ENCODE measurements around the gene KRT82.
"Not testable (repeated sequence)": the region's sequence is repeated elsewhere in the genome, so short reads cannot be mapped to it uniquely, and the experiment has no call there.

The KRT82 gene

DNA sequence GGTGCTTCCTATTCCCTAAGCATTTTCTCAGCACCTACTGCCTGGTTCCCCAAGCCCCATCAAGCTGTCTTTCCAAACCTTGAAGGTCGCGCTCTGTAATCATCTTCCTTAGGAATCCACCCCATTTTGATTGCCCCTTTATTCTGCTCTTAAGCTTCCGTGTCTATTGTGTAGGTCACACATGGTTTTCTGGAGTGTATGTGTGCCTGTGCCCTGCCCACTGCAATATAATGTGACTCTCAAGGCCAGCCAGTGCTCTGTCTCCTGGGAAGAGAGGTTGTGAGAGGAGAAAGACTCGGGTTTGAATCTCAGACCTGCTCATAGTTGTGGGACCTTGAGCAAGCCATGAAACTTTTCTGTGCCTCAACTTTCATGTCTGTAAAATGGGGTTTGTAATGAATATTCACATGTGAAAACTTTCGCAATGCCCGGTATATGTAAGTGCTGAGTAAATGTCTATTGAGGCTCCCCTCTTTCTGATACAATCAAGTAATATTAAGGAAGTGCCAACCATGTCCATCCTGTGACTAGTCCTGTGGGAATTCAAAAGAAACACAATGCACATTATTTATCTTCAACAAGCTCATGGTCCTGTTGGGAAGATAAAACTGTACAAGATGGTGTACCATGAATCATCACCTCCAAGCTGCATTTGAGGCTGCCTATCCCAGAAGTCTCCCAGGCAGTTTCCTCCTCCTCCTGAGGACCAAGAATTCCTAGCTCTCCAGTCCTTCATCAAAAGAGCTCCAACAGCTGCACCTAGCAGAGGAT is 28.8 kb upstream of the KRT82 start:
- no peak for DNase-seq

DNA sequence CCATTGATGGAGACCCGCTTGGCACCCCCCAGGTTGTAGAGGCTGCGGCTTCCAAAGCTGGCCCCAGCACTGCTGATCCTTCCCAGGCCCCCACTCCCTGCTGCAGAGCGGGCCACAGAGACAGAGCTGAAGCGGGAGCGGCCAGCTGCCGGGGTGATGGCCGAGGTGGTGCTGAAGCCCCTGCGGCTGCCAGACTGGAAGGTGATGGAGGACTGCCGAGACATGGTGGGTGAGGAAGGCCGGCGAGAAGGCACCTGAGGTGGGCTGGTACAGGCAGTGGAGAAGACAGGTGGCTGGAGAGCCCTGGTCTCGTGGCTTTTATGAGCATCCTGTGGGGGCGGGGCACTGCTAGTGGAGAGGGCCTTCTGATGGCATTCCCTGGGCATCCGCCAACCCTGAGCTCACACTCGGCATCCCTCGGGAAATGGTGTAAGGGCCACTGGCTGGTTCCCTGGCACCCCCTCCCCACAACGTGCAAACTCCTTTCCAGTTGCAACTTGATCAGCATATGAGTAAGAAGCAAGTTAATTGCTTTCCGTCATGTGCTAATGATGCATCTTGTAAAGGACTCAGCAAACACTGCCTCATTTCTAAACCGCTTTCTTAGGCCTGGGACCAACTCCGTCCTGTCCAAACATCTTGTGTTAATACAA is 28.1 kb upstream of the KRT82 start, which contains the start of gene KRT75:
Gene KRT75, minus strand, starts transcription at position 291 of the 653 bp plus-strand sequence. Its CDS starts 67 bp downstream, at position 224.
- DNase-seq, result no peak

DNA sequence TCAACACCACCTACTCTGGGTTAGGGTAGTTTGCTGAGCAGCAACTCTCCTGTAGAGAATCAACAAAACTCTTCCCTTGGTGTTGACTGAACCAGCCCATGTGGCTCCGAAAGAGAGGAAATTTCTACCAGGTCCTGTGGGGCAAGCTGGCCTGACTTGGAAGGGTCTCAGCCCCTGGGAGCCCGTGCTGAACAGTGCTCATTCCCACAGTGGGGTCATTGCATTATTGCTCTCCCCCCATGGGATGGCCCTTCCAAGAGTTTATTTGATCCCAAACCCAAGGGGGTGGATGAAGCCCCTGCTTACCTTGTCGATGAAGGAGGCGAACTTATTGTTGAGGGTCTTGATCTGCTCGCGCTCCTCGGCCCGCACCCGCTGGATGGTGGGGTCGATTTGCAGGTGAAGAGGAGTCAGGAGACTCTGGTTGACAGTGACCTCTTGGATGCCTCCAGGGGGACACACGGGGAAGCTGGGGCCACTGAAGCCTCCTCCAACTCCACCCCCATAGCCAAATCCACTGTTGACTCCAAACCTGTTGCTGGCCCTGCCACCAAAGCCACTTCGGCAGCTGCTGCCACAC is 27.5 kb upstream of the KRT82 start:
- no peak for DNase-seq

DNA sequence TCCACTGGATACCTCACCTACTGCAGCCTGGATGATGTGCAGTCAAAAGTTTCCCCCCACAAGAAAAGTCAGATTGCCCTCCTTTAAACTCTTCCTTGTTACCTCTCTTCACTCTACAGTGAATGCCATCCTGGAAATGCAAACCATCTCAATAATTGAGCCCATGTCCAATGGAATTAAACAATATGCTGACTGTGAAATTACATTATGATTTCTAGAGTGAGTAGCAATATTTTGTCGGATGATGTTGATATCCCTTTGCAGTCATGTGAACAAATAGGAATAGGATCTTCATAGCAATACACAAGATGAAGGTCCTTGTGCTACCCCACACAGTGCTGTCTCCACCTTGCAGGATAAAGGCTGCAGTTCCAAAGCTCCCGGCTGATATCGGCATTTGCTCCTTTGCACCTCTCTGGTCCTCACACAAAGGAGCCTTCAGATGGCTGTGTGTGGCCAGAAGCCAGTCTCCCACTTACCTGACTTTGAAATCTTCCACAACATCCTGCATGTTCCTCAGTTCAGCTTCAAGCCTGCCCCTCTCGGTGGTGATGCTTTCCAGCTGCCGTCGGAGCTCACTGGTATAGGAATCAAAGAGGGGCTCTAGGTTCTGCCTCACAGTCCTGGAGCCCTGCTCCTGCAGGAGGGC is 26.5 kb upstream of the KRT82 start:
- DNase-seq, result no peak

DNA sequence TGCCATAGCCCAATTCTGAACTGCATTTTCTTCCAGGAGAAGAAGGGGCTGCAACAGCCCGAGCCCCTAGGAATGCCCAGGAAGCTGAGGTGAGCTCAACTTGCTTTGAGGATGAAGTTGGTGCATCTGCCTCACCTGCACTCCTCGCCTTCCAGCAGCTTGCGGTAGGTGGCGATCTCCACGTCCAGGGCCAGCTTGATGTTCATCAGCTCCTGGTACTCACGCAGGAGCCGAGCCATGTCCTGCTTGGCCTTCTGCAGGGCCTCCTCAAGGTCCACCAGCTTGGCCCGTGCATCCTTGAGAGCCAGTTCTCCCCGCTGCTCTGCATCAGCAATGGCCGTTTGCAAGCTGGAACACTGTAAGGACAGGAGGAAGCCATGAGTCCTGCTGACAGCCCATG is 22.0 kb upstream of the KRT82 start:
- DNase-seq, result no peak

DNA sequence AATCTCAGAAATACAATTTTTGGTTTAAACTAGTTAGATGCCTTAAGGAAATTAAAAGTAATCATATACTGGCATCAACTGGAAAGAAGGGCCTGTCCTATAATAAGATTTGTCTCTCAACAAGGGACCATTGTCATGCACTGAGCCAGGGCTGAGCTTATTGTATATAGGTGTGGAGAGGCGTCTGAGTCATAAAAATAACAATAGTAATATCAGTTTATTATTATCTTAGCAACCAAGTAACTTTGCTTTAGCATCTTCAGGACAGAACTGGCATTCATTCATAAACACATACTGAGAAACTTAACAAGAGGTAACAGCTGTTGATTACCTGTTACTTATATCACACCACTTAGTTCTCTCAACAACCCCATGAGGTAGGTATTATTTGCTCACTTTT is 20.9 kb upstream of the KRT82 start:
- no peak for DNase-seq

DNA sequence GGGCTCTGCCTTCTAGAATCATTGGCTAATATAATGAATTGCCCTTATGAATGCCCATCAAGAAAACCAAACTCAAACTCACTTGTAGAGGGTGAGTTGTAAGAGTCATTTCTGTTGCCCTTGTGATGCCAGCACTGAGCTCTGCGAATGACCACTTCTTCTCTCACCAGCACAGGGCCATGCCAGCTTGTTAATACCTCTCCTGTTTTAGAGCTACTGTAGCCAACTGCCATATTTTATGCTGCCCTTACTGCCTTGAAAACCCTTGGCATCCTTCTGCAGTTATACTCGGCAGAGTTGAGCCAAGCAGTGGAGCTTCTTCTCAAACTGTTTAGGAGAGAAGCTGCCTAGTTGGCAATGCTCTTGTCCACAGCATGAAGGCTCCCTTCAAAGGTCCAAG is 19.9 kb upstream of the KRT82 start:
- no peak for DNase-seq

DNA sequence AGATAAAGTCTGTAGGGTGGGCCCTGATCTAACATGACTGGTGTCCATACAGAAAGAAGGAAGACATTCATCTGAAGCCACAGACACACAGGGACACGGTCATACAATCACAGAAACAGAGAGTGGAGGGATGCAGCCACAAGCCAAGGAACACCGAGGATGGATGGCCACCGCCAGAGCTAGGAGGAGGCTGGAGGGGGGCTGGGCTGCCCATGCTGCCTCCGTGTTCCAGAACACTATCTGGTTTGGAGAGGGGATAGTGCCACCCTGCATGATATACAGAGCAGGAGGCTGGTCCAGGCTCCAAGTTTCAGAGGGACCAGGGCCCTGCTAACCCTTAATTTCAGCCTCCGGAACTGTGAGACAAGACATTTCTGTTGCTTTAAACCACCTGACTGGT is 19.3 kb upstream of the KRT82 start:
- DNase-seq, result no peak

DNA sequence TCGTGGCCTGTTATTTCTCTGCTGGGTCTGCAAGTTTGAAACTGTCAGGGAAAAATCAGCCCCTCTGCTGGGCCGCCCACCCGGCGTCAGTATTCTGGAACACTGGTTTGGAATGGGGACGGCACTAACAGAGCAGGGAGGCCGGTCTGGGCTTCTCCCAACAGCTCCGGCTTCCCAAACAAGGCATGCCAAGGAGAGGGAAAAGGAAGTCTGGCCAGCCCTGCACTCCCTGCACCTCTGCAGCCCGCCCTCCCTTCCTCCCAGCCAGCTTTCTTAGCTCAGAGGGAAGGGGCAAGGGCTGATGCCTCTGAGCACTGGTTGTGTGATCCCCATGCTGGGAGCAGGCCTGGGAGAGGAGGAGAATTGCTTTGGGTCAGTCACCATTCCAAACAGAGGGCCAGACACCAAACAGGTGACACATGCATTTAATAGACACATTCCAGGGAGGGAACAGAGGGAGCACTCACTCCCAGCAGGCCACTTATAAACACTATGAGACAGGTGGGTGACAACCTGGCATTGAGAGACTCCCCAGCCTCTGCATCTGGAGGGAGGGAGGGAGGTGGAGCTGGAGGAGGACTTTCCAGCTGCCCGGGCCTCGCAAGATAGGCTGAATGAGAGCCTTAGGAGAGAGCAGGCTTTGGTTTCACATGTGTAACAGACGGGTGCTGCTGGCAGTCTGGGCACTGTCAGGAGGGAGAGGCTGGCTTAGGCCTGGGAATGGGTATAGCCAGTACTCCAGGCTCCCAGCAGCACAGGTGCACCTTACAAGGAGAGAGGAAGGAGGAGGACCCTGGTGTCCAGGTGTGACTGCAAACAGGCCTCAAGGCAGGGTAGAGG is 17.7 kb upstream of the KRT82 start:
- no peak for DNase-seq

DNA sequence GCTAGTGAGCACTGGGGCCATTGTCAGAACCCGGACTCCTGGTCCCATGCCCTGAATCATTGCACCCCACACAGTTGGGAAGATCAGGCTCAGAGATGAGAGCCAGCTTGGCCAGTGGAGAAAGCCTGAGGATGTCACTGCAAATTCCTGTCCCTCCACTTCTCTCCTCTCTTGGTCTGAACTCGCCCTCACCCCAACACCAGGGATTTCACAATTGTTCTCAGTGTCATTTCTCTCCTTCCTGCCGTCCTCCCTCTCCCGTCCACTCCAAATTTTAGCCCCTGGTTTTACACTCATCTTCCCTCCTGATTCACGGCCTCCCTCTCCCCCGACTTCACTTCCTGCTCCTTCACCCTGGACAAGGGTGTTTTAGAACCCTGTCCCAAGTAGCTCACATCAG is 16.9 kb upstream of the KRT82 start:
- DNase-seq, result no peak

DNA sequence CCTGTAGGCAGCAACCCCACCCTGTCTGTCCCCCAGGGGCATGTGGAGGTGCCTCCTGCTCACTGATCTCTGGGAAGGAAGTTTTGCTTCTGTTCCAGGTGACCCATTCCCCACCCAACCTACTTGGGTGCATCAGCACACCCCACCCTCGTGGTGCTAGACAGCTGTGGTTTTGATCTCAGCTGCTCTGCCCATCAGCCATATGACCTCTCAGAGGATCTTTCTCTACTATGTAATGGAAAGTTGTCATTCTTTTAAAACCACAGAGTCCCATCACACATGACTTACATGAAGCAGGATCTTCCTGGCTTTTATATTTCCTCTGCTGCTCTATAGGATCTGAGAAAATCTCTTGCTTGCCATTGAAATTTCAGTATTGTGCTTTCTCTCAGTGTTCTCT is 13.5 kb upstream of the KRT82 start:
- DNase-seq, result no peak

DNA sequence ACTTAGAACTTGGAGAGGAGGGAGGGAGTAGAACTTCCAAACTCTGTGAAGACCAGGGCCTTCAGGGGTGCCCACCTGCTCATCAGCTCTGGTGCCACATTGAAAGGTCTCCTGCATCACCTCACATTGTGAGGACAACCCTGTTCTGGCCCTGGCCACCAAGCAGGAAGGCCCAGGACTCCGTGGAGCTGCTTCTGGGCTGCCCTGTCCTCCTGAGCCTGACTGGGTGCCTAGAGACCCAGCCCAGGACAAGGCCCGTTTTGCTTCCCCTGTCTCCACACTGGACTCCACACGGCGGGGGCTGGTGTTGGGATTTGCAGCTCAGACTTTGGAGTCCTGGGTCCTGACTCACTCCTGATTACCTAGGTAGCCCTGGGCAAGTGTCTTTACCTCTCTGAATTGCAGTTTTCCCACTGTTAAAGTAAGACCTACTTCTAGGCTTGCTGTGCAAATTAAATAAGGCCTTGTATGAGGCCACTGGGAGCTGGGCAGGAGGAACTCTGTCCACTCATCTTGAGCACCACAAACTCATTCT is 12.5 kb upstream of the KRT82 start:
- DNase-seq, result no peak

DNA sequence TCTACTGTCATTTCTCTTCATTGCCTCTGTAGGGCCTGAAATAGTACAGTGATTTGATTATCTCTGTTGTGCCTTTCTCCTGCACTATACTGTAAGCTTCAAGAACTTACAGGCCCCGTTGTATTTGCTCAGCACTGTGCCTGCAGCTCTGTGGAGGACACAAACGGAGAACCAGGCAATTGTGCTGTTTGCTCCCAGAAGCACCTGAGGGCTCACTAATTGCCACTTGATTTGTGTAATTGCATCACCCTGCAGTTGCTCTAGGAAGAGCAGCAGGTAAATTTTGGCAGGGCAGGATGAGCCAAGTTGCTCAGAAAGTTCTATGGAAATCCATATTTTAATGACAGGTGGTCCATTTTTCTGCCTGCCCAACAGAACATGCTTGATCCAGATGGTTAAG is 11.6 kb upstream of the KRT82 start:
- peak; percentile 9 to 47 for DNase-seq

DNA sequence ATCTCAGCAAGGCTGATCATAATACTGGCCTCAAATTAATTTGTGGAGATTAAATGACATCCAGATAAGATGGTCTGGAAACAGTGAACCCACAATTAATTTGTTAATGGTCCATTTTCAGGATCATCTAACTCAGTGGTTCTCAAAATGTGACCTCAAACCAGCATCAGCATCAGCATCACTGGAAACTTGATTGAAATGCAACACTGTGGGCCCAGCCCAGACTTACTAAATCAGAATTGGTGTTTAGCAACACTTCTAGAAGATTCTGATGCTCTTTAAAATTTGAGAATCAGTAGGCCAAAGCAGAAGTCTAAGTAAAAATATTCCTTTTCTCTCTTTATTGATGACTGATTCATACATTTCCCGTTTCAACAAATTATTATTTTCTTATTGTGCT is 10.7 kb upstream of the KRT82 start:
- DNase-seq, result no peak

DNA sequence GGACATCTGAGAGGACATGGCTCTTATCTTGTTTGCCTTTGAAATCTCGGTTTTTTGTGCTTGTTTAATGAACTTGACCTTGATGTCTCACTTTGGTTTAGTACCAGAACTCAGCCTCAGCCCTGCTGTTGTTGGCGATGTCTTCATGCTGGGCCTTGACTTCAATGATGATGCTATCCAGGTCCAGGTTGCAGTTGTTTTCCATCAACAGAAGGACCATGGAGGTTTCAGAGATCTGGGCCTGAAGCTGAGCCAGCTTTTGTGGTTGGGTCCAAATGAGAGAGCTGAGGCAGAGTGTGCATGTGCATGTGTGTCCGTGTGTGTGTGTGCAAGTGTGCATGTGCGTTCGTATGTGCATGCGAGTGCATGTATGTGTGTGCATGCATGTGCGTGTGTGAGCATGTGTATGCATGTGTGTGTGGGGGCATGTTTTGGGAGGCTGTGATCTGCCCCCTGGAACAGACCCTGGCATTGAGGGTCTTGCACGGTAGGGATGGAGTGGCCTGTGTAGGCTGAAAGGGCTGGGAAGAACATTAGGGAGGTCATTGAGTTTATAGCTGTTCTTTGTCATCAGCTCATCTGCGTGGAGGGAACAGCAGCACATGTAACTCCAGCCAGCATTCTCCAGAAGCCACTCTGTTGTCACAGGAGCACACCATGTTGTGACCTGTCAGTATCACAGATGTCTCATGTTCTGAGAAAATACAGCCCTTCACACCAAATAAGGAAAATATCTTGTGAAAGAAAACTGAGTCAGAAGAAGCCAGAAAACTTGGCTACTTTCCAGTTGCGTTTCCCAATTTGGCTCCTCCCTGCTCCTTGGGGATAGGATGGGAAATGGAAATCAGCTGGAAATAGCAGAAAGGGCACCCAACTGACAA is 10.0 kb upstream of the KRT82 start:
- DNase-seq, result no peak

DNA sequence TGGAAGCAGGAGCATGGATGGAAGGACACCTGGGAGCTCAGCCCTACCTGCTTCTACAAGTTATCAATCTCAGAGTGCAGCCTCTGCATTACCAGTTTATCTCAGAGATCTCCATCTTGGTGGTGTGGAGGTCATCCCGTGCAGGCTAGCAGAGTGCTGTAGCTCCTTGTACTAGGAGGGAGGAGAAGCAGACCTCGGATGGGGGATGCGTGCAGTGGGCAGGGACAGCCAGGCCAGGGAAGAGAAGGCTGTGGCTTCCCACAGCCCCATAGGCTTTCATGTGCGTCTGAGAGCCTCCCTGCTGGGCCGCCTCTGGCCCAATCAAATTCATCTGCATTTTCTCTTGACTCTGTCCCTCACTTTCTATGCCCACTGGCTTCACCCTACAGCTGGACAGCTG is 8.8 kb upstream of the KRT82 start:
- DNase-seq, result no peak

DNA sequence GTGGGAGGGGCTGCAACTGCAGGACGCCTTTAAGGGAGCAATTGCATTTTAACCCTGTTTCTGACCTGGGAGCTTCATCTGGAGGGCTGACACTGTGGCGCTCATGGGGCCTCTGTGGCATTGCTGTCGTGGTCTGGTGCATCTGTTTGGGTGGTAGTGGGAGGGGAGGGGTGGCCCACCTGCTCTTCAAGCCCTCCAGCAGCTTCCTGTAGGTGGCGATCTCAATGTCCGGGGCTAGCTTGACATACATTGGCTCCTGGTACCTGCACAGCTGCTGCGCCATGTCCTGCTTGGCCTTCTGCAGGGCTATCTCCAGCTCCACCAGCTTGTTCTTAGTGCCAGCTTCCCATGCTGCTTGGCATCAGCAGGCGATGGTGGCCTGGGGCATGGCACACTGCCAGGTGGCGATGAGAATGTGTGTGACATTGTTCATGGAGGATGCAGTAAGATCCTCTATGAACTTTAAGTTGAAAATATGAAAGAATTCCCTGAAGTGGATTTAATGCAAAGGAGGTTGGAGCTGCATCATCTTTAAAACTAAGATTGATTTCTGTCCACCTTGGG is 7.7 kb upstream of the KRT82 start:
- DNase-seq, result no peak

DNA sequence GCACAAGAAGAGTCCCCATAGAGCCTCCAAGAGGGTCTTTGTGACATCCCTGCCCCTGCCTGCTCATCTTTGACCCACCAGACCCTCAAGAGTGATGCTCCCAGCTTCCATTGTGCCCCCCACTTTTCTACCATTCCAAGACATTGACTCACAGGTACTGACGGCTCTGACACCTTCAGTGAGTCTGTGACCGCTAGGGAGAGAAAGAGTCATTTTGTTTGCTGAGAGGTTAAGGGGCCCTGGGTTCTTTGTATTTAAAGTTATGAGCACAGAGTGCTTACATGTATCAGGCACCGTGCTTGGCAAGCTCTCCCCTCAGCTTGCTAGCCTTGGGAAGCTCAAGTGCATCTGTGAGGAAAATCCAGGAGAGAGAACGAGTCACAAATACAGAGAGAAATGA is 7.1 kb upstream of the KRT82 start:
- no peak for DNase-seq

DNA sequence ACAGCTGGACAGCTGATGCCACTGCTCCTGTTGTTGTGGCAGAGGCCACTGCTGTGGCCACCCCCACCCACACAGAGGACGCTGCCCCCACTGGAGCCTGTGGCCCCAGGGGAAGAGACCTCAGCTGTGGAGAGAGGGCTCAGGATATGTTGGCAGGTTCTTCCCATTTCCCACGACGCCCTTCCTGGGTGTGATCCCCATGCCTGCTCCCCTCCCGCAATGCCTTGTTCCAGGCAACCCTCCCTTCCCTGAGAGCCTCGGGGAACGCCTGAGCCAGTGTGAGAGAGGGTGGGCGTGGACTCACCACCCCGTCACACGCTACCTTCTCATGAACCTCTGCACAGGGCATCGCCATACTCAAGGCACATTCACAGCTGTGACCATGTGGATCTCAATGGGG is 5.7 kb upstream of the KRT82 start:
- DNase-seq, result no peak

DNA sequence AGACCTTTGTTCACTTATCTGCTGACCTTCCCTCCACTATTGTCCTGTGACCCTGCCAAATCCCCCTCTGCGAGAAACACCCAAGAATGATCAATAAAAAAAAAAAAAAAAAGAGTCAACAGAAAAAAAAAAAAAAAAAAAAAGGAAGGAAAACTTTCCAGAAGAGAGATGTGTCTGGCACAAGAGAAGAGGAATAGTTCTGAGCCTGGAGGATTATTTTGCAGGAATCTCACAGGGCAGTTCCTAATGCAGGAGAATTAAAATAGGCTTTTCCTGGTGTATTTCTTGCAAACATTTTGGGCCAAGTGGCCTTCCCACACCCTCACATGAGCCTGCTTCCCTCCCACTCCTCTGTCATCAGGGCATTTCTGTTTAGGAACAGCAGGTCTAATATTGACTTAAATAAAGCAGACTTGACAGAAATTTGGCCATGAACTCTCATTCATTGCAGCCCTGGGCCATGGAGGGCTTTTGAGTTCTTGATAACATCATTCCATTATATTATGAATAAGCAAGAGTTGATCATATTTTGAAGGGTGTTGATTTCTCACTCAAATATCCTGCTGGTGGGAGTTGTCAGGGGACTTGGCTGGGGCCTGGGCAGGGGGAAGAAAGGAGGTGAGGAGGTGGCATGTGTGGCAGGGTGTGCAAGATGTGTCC is 4.6 kb upstream of the KRT82 start:
- DNase-seq, result not testable (repeated sequence)

DNA sequence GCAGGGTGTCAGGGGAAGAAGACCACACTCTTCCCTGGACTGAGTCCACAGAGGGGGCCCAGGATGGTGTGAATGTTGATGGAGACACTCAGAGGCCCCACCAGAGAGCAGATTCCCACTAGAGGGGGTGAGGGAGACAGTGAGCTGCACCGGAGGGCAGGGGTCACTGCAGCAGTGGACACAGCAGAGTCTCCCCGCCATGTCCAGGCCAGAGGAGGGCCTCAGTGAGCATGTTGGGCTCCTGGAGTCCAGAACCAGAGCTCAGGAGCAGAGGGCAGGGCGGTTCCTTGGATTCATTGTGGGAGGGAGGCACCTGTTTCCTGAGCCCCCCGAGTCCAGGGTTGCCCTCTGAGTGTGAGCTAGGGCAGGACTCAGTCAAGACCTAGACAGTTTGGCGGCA is 1.8 kb upstream of the KRT82 start:
- no peak for DNase-seq
